ENCODE measurements around the gene UQCC2. TPM values are rescaled to one million over a fixed set of nuclear protein-coding genes. Genes with fewer than 3 reads are reported as not detected.

Gene UQCC2
- total and polyA plus RNA-seq, 3 donors from 2014 or later, result 18.1 to 119 (median 36.2) TPM

- WGBS, 2 donors, result 38 to 54% methylated on average over 3 of the region's 3 CpGs
- Histone ChIP-seq H3K27me3 (no peaks in the 10 kb centered on the region), H3K9me3 (no peaks in the 10 kb centered on the region), H3K4me3 (no peak overlapping the region), H3K36me3 (ENCODE audit: low read depth, missing control alignments) (no peaks in the 10 kb centered on the region), H3K4me1 (no peaks in the 10 kb centered on the region), H3K27ac (no peak overlapping the region)
- intact Hi-C loops (cut with DNase I; ENCODE audit: low total_unique reads), result no loop called here
- no peak for DNase-seq
- TF ChIP-seq POLR2A (IDR thresholded peaks at IDR 0.05), result no peak
- TF ChIP-seq CTCF (IDR thresholded peaks at IDR 0.05), result no peak
Observed at GRCh38 chr6:33723371-33724085, 12.0 kb upstream of the UQCC2 start.

DNA sequence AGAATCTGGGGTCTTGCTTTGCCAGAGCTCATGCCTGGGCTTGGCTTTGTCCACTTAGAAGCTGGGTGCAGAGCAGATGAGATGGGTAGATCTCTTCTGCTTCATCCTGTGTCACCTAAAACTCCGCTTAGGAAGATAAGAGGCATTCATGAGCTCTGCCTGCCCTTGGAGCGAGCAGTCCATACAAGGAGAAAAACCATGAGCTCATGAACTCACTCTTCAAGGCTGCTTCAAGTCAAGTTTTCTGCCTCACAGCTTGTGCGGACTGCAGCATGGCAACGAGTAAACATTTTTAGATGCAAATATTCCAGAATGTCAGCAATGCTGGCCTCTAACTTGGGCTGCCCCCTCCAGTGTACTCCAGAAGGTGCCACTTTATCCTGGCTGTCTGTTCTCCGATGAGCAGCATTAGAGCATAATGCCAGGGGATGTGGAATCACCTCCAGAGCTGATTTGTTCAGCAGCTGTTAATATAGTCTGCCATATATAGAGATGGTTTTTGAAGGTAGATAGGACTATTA is 10.7 kb upstream of the UQCC2 start:
- Histone ChIP-seq H3K36me3 (ENCODE audit: low read depth, missing control alignments) (no peaks in the 10 kb centered on the region), H3K9me3 (no peaks in the 10 kb centered on the region)
- intact Hi-C loops (cut with DNase I; ENCODE audit: low total_unique reads), result no loop called here

DNA sequence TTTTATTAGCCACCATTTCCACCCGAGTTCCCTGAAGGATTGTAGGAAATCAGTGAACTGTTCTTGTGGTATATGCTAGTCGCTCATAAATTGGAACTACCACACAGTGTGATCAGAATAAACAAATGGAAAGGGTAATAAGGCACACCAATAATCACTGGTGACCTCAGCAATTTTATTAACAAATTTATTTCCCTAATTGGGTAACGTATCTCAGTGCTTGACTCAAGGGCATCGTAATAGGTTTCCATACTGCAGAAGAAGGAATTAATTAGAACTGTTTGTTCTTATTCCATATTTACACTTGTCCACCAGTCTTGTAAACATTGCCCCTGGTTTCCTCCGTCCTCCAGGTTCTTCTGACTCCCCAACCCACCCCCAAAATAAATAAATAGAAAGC is 10.0 kb upstream of the UQCC2 start:
- intact Hi-C loops (cut with DNase I; ENCODE audit: low total_unique reads), result no loop called here
- WGBS, 2 donors, result 62 to 78% methylated on average over 5 of the region's 5 CpGs

More for the DNA sequence above, 10.7 kb upstream of the UQCC2 start:
- DNase-seq, result no peak
- WGBS, 2 donors, result 90 to 92% methylated on average over 5 of the region's 5 CpGs
- H3K27ac ChIP-seq, result no peak overlapping the region
- H3K27me3 ChIP-seq, result no peaks in the 10 kb centered on the region
- no peak overlapping the region for H3K4me3 ChIP-seq
- peaks cover 4% of the 10 kb centered on the region for H3K4me1 ChIP-seq
- TF ChIP-seq CTCF (IDR thresholded peaks at IDR 0.05) (no peak), POLR2A (IDR thresholded peaks at IDR 0.05) (no peak)

GRCh38 chr6:33720998-33721397 is 9.5 kb upstream of the UQCC2 start:
- Histone ChIP-seq H3K27ac (no peak overlapping the region), H3K4me1 (peaks cover 4% of the 10 kb centered on the region), H3K9me3 (no peaks in the 10 kb centered on the region), H3K27me3 (no peaks in the 10 kb centered on the region), H3K4me3 (no peak overlapping the region), H3K36me3 (ENCODE audit: low read depth, missing control alignments) (no peaks in the 10 kb centered on the region)
- TF ChIP-seq CTCF (IDR thresholded peaks at IDR 0.05) (no peak), POLR2A (IDR thresholded peaks at IDR 0.05) (no peak)
- 92 to 93% methylated on average over 1 of the region's 1 CpG for WGBS, 2 donors
- intact Hi-C loops (cut with DNase I; ENCODE audit: low total_unique reads), result no loop called here
- no peak for DNase-seq

More for the DNA sequence above, 10.0 kb upstream of the UQCC2 start:
- Histone ChIP-seq H3K4me1 (peaks cover 4% of the 10 kb centered on the region), H3K4me3 (no peak overlapping the region), H3K27ac (no peak overlapping the region), H3K9me3 (no peaks in the 10 kb centered on the region), H3K27me3 (no peaks in the 10 kb centered on the region), H3K36me3 (ENCODE audit: low read depth, missing control alignments) (no peaks in the 10 kb centered on the region)
- DNase-seq, result no peak
- TF ChIP-seq POLR2A (IDR thresholded peaks at IDR 0.05) (no peak), CTCF (IDR thresholded peaks at IDR 0.05) (no peak)

Data from testis (tissue), 3 donors.